Activated CD8-positive, alpha-beta memory T cell treated with anti-CD3 and anti-CD28 coated beads, Interleukin-2, amount 50 U/mL, for 1 hour (primary cell): ENCODE results near the gene DZIP1L.

Experiments used
- DNase-seq: peaks from one replicate; pipeline ENCODE4 v3.0.0-alpha.2; 2020; ENCODE audit errors: extremely low read depth

DZIP1L gene

GRCh38 chr3:138068046-138068445 is 47.4 kb downstream of the DZIP1L start:
- DNase-seq = no peak

GRCh38 chr3:138066972-138067371 is 48.4 kb downstream of the DZIP1L start:
- no peak for DNase-seq

- no peak for DNase-seq
These were observed 49.0 kb downstream of the DZIP1L start for GRCh38 chr3:138066383-138066782.

GRCh38 chr3:138065949-138066348 is 49.5 kb downstream of the DZIP1L start:
- no peak for DNase-seq

- DNase-seq = no peak
These were observed 52.0 kb downstream of the DZIP1L start for GRCh38 chr3:138063416-138063815.

GRCh38 chr3:138062626-138063025 is 52.8 kb downstream of the DZIP1L start:
- DNase-seq = no peak

- DNase-seq = no peak
These were observed 53.4 kb downstream of the DZIP1L start for GRCh38 chr3:138062037-138062436.

GRCh38 chr3:138060792-138061191 is 54.6 kb downstream of the DZIP1L start:
- DNase-seq = no peak

GRCh38 chr3:138059261-138059660 is 56.1 kb downstream of the DZIP1L start:
- no peak for DNase-seq

GRCh38 chr3:138057384-138057783 is 58.0 kb downstream of the DZIP1L start:
- DNase-seq = no peak

- no peak for DNase-seq
These were observed 61.4 kb downstream of the DZIP1L start for GRCh38 chr3:138054057-138054456.

GRCh38 chr3:138051947-138052802 is 63.2 kb downstream of the DZIP1L start:
- no peak for DNase-seq

- no peak for DNase-seq
These were observed 66.1 kb downstream of the DZIP1L start for GRCh38 chr3:138049157-138049919.

GRCh38 chr3:138047596-138048158 is 67.7 kb downstream of the DZIP1L start:
- no peak for DNase-seq

- no peak for DNase-seq
These were observed 68.5 kb downstream of the DZIP1L start for GRCh38 chr3:138046955-138047354.

GRCh38 chr3:138046085-138046484 is 69.3 kb downstream of the DZIP1L start:
- no peak for DNase-seq

- no peak for DNase-seq
These were observed 72.0 kb downstream of the DZIP1L start for GRCh38 chr3:138043266-138044029.

- DNase-seq = no peak
These were observed 73.4 kb downstream of the DZIP1L start for GRCh38 chr3:138042043-138042442.

GRCh38 chr3:138038725-138039462 is 76.5 kb downstream of the DZIP1L start:
- DNase-seq = no peak

GRCh38 chr3:138036572-138036971 is 78.8 kb downstream of the DZIP1L start:
- DNase-seq = no peak

- DNase-seq = no peak
These were observed 80.5 kb downstream of the DZIP1L start for GRCh38 chr3:138034918-138035317.
